Measurements from ENCODE around the gene STX1A. TPM values are rescaled to one million over a fixed set of nuclear protein-coding genes. Genes with fewer than 3 reads are reported as not detected.
A peak's percentile ranks its signal among the peaks of the same experiment; 100 is the strongest.
"Not testable (repeated sequence)": the region's sequence is repeated elsewhere in the genome, so short reads cannot be mapped to it uniquely, and the experiment has no call there.

Gene STX1A
- total and polyA plus RNA-seq, 4 donors: 2.6 to 14.7 (median 11.8) TPM

- 74% methylated on average over 3 of the region's 3 CpGs for WGBS, 2 donors
Observed at GRCh38 chr7:73727952-73728351, 8.5 kb upstream of the STX1A start.

GRCh38 chr7:73726083-73726466 is 6.6 kb upstream of the STX1A start:
- no peaks in the 10 kb centered on the region for H3K4me1 ChIP-seq (ENCODE audit: control insufficient read depth in 1 of 2, insufficient read depth in 2 of 2, low read length in 2 of 2)
- intact Hi-C loops (cut with DNase I): loop anchor here in 1 of 2 donors (2.0 kb wide), 1 partner anchor 119 kb away; no protein-coding TSS in a partner anchor
- H3K27ac ChIP-seq (ENCODE audit: low read depth in 1 of 2, low read length in 2 of 2): no peak overlapping the region
- no peaks in the 10 kb centered on the region for H3K9me3 ChIP-seq (ENCODE audit: control insufficient read depth, low read length)
- H3K4me3 ChIP-seq (ENCODE audit: low read length in 2 of 2): no peak overlapping the region
- 41 to 63% methylated on average over 1 of the region's 1 CpG for WGBS, 2 donors
- DNase-seq (no peak), ATAC-seq (ENCODE audit: low FRiP score) (no peak)
- H3K27me3 ChIP-seq (ENCODE audit: control insufficient read depth in 1 of 2, insufficient read depth in 2 of 2, low read length in 1 of 2): no peaks in the 10 kb centered on the region
- no peaks in the 10 kb centered on the region for H3K36me3 ChIP-seq (ENCODE audit: control insufficient read depth in 1 of 2, insufficient read depth in 2 of 2, low read length in 1 of 2)

More at GRCh38 chr7:73727952-73728351, 8.5 kb upstream of the STX1A start:
- H3K36me3 ChIP-seq (ENCODE audit: control insufficient read depth in 1 of 2, insufficient read depth in 2 of 2, low read length in 1 of 2): no peaks in the 10 kb centered on the region
- H3K4me3 ChIP-seq (ENCODE audit: low read length in 2 of 2): no peak overlapping the region
- no peak overlapping the region for H3K27ac ChIP-seq (ENCODE audit: low read depth in 1 of 2, low read length in 2 of 2)
- intact Hi-C loops (cut with DNase I): loop anchor here in 1 of 2 donors (2.0 kb wide), 1 partner anchor 121 kb away; no protein-coding TSS in a partner anchor
- no peaks in the 10 kb centered on the region for H3K4me1 ChIP-seq (ENCODE audit: control insufficient read depth in 1 of 2, insufficient read depth in 2 of 2, low read length in 2 of 2)
- H3K27me3 ChIP-seq (ENCODE audit: control insufficient read depth in 1 of 2, insufficient read depth in 2 of 2, low read length in 1 of 2): no peaks in the 10 kb centered on the region
- DNase-seq: no peak
- no peaks in the 10 kb centered on the region for H3K9me3 ChIP-seq (ENCODE audit: control insufficient read depth, low read length)
- no peak for ATAC-seq (ENCODE audit: low FRiP score)

GRCh38 chr7:73723813-73724212 is 4.3 kb upstream of the STX1A start:
- Histone ChIP-seq H3K4me3 (ENCODE audit: low read length in 2 of 2) (no peak overlapping the region), H3K9me3 (ENCODE audit: control insufficient read depth, low read length) (no peaks in the 10 kb centered on the region), H3K36me3 (ENCODE audit: control insufficient read depth in 1 of 2, insufficient read depth in 2 of 2, low read length in 1 of 2) (no peaks in the 10 kb centered on the region), H3K4me1 (ENCODE audit: control insufficient read depth in 1 of 2, insufficient read depth in 2 of 2, low read length in 2 of 2) (no peaks in the 10 kb centered on the region), H3K27ac (ENCODE audit: low read depth in 1 of 2, low read length in 2 of 2) (no peak overlapping the region), H3K27me3 (ENCODE audit: control insufficient read depth in 1 of 2, insufficient read depth in 2 of 2, low read length in 1 of 2) (no peaks in the 10 kb centered on the region)
- DNase-seq (no peak), ATAC-seq (ENCODE audit: low FRiP score) (no peak)
- WGBS, 2 donors: 93 to 95% methylated on average over 3 of the region's 3 CpGs
- intact Hi-C loops (cut with DNase I): no loop called here

- no peaks in the 10 kb centered on the region for H3K36me3 ChIP-seq (ENCODE audit: control insufficient read depth in 1 of 2, insufficient read depth in 2 of 2, low read length in 1 of 2)
- intact Hi-C loops (cut with DNase I): no loop called here
- ATAC-seq (ENCODE audit: low FRiP score) (no peak), DNase-seq (no peak)
- no peaks in the 10 kb centered on the region for H3K27me3 ChIP-seq (ENCODE audit: control insufficient read depth in 1 of 2, insufficient read depth in 2 of 2, low read length in 1 of 2)
- no peaks in the 10 kb centered on the region for H3K4me1 ChIP-seq (ENCODE audit: control insufficient read depth in 1 of 2, insufficient read depth in 2 of 2, low read length in 2 of 2)
- no peak overlapping the region for H3K4me3 ChIP-seq (ENCODE audit: low read length in 2 of 2)
- H3K9me3 ChIP-seq (ENCODE audit: control insufficient read depth, low read length): no peaks in the 10 kb centered on the region
- 66 to 79% methylated on average over 6 of the region's 6 CpGs for WGBS, 2 donors
- no peak overlapping the region for H3K27ac ChIP-seq (ENCODE audit: low read depth in 1 of 2, low read length in 2 of 2)
Observed at GRCh38 chr7:73722785-73723184, 3.3 kb upstream of the STX1A start.

GRCh38 chr7:73722182-73722581 is 2.7 kb upstream of the STX1A start:
- H3K27ac ChIP-seq (ENCODE audit: low read depth in 1 of 2, low read length in 2 of 2); DNase-seq; H3K4me3 ChIP-seq (ENCODE audit: low read length in 2 of 2); ATAC-seq (ENCODE audit: low FRiP score); H3K36me3 ChIP-seq (ENCODE audit: control insufficient read depth in 1 of 2, insufficient read depth in 2 of 2, low read length in 1 of 2); H3K4me1 ChIP-seq (ENCODE audit: control insufficient read depth in 1 of 2, insufficient read depth in 2 of 2, low read length in 2 of 2); intact Hi-C loops (cut with DNase I); H3K9me3 ChIP-seq (ENCODE audit: control insufficient read depth, low read length); H3K27me3 ChIP-seq (ENCODE audit: control insufficient read depth in 1 of 2, insufficient read depth in 2 of 2, low read length in 1 of 2): not testable (repeated sequence)
- WGBS, 2 donors: 71 to 85% methylated on average over 4 of the region's 4 CpGs

GRCh38 chr7:73721377-73721817 is 1.9 kb upstream of the STX1A start:
- Histone ChIP-seq H3K27me3 (ENCODE audit: control insufficient read depth in 1 of 2, insufficient read depth in 2 of 2, low read length in 1 of 2) (no peaks in the 10 kb centered on the region), H3K9me3 (ENCODE audit: control insufficient read depth, low read length) (no peaks in the 10 kb centered on the region), H3K36me3 (ENCODE audit: control insufficient read depth in 1 of 2, insufficient read depth in 2 of 2, low read length in 1 of 2) (no peaks in the 10 kb centered on the region), H3K4me1 (ENCODE audit: control insufficient read depth in 1 of 2, insufficient read depth in 2 of 2, low read length in 2 of 2) (no peaks in the 10 kb centered on the region), H3K27ac (ENCODE audit: low read depth in 1 of 2, low read length in 2 of 2) (no peak overlapping the region), H3K4me3 (ENCODE audit: low read length in 2 of 2) (no peak overlapping the region)
- WGBS, 2 donors: 5% methylated on average over 3 of the region's 3 CpGs
- intact Hi-C loops (cut with DNase I): loop anchor here in 1 of 2 donors (2.0 kb wide), 1 partner anchor 39 kb away; the partner anchor contains the start of genes BUD23 and DNAJC30
- peak; percentile 48 for ATAC-seq (ENCODE audit: low FRiP score)
- DNase-seq: peak; percentile 79 to 85

- H3K36me3 ChIP-seq (ENCODE audit: control insufficient read depth in 1 of 2, insufficient read depth in 2 of 2, low read length in 1 of 2); H3K27me3 ChIP-seq (ENCODE audit: control insufficient read depth in 1 of 2, insufficient read depth in 2 of 2, low read length in 1 of 2); H3K27ac ChIP-seq (ENCODE audit: low read depth in 1 of 2, low read length in 2 of 2); H3K4me1 ChIP-seq (ENCODE audit: control insufficient read depth in 1 of 2, insufficient read depth in 2 of 2, low read length in 2 of 2); H3K4me3 ChIP-seq (ENCODE audit: low read length in 2 of 2); H3K9me3 ChIP-seq (ENCODE audit: control insufficient read depth, low read length); ATAC-seq (ENCODE audit: low FRiP score); DNase-seq: not testable (repeated sequence)
- WGBS, 2 donors: 96 to 97% methylated on average over 9 of the region's 9 CpGs
- intact Hi-C loops (cut with DNase I): loop anchor here in 1 of 2 donors (2.0 kb wide), 1 partner anchor 38 kb away; the partner anchor contains the start of genes BUD23 and DNAJC30
Observed at GRCh38 chr7:73720443-73720842, 974 bp upstream of the STX1A start.

GRCh38 chr7:73719806-73720169 is 319 bp upstream of the STX1A start:
- Histone ChIP-seq H3K9me3 (ENCODE audit: control insufficient read depth, low read length) (no peaks in the 10 kb centered on the region), H3K27ac (ENCODE audit: low read depth in 1 of 2, low read length in 2 of 2) (no peak overlapping the region), H3K4me3 (ENCODE audit: low read length in 2 of 2) (no peak overlapping the region), H3K4me1 (ENCODE audit: control insufficient read depth in 1 of 2, insufficient read depth in 2 of 2, low read length in 2 of 2) (no peaks in the 10 kb centered on the region), H3K27me3 (ENCODE audit: control insufficient read depth in 1 of 2, insufficient read depth in 2 of 2, low read length in 1 of 2) (no peaks in the 10 kb centered on the region), H3K36me3 (ENCODE audit: control insufficient read depth in 1 of 2, insufficient read depth in 2 of 2, low read length in 1 of 2) (no peaks in the 10 kb centered on the region)
- DNase-seq (no peak), ATAC-seq (ENCODE audit: low FRiP score) (peak; percentile 1)
- 6 to 7% methylated on average over 16 of the region's 16 CpGs for WGBS, 2 donors
- intact Hi-C loops (cut with DNase I): loop anchor here in 1 of 2 donors (2.0 kb wide), 1 partner anchor 37 kb away; the partner anchor contains the start of genes BUD23 and DNAJC30

GRCh38 chr7:73718438-73718881 is 1.0 kb downstream of the STX1A start:
- H3K4me1 ChIP-seq (ENCODE audit: control insufficient read depth in 1 of 2, insufficient read depth in 2 of 2, low read length in 2 of 2): no peaks in the 10 kb centered on the region
- H3K36me3 ChIP-seq (ENCODE audit: control insufficient read depth in 1 of 2, insufficient read depth in 2 of 2, low read length in 1 of 2): no peaks in the 10 kb centered on the region
- no peaks in the 10 kb centered on the region for H3K27me3 ChIP-seq (ENCODE audit: control insufficient read depth in 1 of 2, insufficient read depth in 2 of 2, low read length in 1 of 2)
- WGBS, 2 donors: 37 to 49% methylated on average over 9 of the region's 9 CpGs
- intact Hi-C loops (cut with DNase I): no loop called here
- ATAC-seq (ENCODE audit: low FRiP score): no peak
- H3K9me3 ChIP-seq (ENCODE audit: control insufficient read depth, low read length): no peaks in the 10 kb centered on the region
- no peak overlapping the region for H3K27ac ChIP-seq (ENCODE audit: low read depth in 1 of 2, low read length in 2 of 2)
- no peak for DNase-seq
- peak overlapping the region in 1 of 2 donors; percentile 94 for H3K4me3 ChIP-seq (ENCODE audit: low read length in 2 of 2)
